LNCAP (cell line): Measurements from ENCODE around the gene FAM107A.

Experiments
- CTCF ChIP-seq: fragments of 450-650 bp; IDR thresholded peaks from 2 replicates; pipeline ENCODE4 v1.5.1; 2017; ENCODE audit warnings: mild to moderate bottlenecking

FAM107A gene

GRCh38 chr3:58557491-58557890, 19.7 kb downstream of the FAM107A start:
- no peak for TF ChIP-seq CTCF

GRCh38 chr3:58556761-58557221, 20.4 kb downstream of the FAM107A start:
- TF ChIP-seq CTCF, result no peak

- TF ChIP-seq CTCF, result no peak
These were observed 21.2 kb downstream of the FAM107A start for GRCh38 chr3:58556001-58556400.

- TF ChIP-seq CTCF, result no peak
These were observed 22.0 kb downstream of the FAM107A start for GRCh38 chr3:58555203-58555602.

- TF ChIP-seq CTCF, result no peak
These were observed 24.2 kb downstream of the FAM107A start for GRCh38 chr3:58553003-58553402.

GRCh38 chr3:58551636-58552180, 25.5 kb downstream of the FAM107A start:
- TF ChIP-seq CTCF, result no peak

GRCh38 chr3:58544541-58544940, 32.6 kb downstream of the FAM107A start:
- TF ChIP-seq CTCF, result no peak
